Activated CD4-positive, alpha-beta memory T cell treated with anti-CD3 and anti-CD28 coated beads, Interleukin-2, amount 10 ng/mL, durations not matched to agents 7 days and 5 days (primary cell): ENCODE data around the gene PSMB9. TPM values are rescaled to one million over a fixed set of nuclear protein-coding genes. Genes with fewer than 3 reads are reported as not detected.

Experiments used
- total RNA-seq, 2 experiments: library from RNA; stranded (reverse); gene quantifications; one replicate each; pipeline ENCODE4 v1.2.3, GENCODE V29; 2021

PSMB9 gene
- total RNA-seq, 2 experiments from 2014 or later: 368 to 372 TPM

Other genes starting within 250 kb of the PSMB9 start
- gene HLA-DQA1, start 216.8 kb upstream of the PSMB9 start, total RNA-seq: 10 to 100 TPM; 35.4 to 41.1 TPM
- 10 to 100 TPM; 74.4 to 74.6 TPM for gene HLA-DQB1, start 187.5 kb upstream of the PSMB9 start, total RNA-seq
- not detected for gene HLA-DQA2, start 112.8 kb upstream of the PSMB9 start, total RNA-seq
- not detected for gene HLA-DQB2, start 90.7 kb upstream of the PSMB9 start, total RNA-seq
- gene HLA-DOB, start 37.2 kb upstream of the PSMB9 start, total RNA-seq: 1 to 10 TPM; 1.5 to 2.2 TPM
- gene TAP2, start 15.5 kb upstream of the PSMB9 start, total RNA-seq: 100 to 1,000 TPM; 203 to 211 TPM
- gene PSMB8, start 10.1 kb upstream of the PSMB9 start, total RNA-seq: 100 to 1,000 TPM; 389 to 401 TPM
- gene TAP1, start 488 bp upstream of the PSMB9 start, total RNA-seq: 100 to 1,000 TPM; 410 to 412 TPM
- gene HLA-DMB, start 86.8 kb downstream of the PSMB9 start, total RNA-seq: 10 to 100 TPM; 19.1 to 20.0 TPM
- 10 to 100 TPM; 54.0 to 54.3 TPM for gene HLA-DMA, start 98.9 kb downstream of the PSMB9 start, total RNA-seq
- gene BRD2, start 114.4 kb downstream of the PSMB9 start, total RNA-seq: 100 to 1,000 TPM; 290 to 297 TPM
- 1 to 10 TPM; 3.4 to 4.1 TPM for gene HLA-DOA, start 155.4 kb downstream of the PSMB9 start, total RNA-seq
- gene HLA-DPA1, start 219.5 kb downstream of the PSMB9 start, total RNA-seq: 100 to 1,000 TPM; 173 to 176 TPM
- gene HLA-DPB1, start 221.8 kb downstream of the PSMB9 start, total RNA-seq: 10 to 100 TPM; 89.8 to 95.6 TPM